ENCODE data around the gene CYP2C9.

DNA sequence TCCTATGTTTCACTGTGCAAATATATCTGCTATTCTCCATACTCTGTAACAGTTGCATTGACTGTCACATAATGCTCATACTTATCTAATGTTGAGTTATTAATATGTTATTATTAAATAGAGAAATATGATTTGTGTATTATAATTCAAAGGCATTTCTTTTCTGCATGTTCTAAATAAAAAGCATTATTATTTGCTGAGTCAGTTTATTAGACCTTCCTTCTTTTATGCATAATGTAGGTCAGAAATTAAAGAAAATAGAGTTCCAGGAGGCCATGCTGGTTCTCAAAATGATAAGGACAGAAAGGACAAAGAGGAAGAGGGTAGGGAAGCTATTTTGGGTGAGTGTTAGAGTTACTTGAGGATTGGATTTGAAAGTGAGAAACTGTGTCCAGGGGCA lies 50.7 kb downstream of the CYP2C9 start:
- TF ChIP-seq GATA2 (IDR thresholded peaks at IDR 0.05; ENCODE audit: insufficient read depth, insufficient read length, low read depth, low read length) (no peak), EZH2 (IDR thresholded peaks at IDR 0.05; ENCODE audit: borderline replicate concordance, low read depth, low read length, severe bottlenecking) (no peak), CTCF (IDR thresholded peaks at IDR 0.05; ENCODE audit: extremely low read depth in 1 of 2, insufficient read depth in 1 of 2, low read depth in 1 of 2, low read length in 2 of 2) (no peak), POLR2A (IDR thresholded peaks at IDR 0.05; ENCODE audit: low read depth, low read length) (no peak), MYC (IDR thresholded peaks at IDR 0.05; ENCODE audit: low read depth, low read length) (no peak), JUN (IDR thresholded peaks at IDR 0.05; ENCODE audit: borderline replicate concordance, insufficient read depth, insufficient read length, low read depth) (no peak)
